ENCODE data around the gene SSR2.
"Not testable (repeated sequence)": the region's sequence is repeated elsewhere in the genome, so short reads cannot be mapped to it uniquely, and the experiment has no call there.

SSR2 gene

DNA sequence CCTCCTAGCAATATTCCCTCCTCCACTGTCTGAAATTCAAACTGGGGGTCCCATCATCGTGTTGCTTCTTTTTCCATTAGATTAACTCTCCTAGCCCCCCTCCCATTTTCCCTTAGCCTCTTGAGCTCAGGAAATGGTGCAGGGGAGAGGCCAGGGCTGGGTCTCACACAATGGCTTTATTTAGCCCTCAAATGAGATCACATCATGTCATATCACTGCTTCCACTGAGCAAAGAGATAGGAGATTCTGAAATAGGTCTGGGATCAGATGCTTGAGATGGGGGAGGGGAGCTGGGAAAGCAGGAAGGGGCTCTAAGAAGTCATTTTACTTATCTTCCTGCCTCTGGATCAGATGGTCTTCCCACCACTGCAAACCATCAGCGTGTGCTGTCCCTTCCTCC is 24.6 kb downstream of the SSR2 start:
- DNase-seq (ENCODE audit: low read depth, low spot score): no peak

GRCh38 chr1:155993595-155993994 is 27.2 kb downstream of the SSR2 start:
- no peak for DNase-seq (ENCODE audit: low read depth, low spot score)

- DNase-seq (ENCODE audit: low read depth, low spot score): no peak
Observed at GRCh38 chr1:155990005-155990739, 30.6 kb downstream of the SSR2 start.

GRCh38 chr1:155989242-155990004 is 31.3 kb downstream of the SSR2 start:
- no peak for DNase-seq (ENCODE audit: low read depth, low spot score)

DNA sequence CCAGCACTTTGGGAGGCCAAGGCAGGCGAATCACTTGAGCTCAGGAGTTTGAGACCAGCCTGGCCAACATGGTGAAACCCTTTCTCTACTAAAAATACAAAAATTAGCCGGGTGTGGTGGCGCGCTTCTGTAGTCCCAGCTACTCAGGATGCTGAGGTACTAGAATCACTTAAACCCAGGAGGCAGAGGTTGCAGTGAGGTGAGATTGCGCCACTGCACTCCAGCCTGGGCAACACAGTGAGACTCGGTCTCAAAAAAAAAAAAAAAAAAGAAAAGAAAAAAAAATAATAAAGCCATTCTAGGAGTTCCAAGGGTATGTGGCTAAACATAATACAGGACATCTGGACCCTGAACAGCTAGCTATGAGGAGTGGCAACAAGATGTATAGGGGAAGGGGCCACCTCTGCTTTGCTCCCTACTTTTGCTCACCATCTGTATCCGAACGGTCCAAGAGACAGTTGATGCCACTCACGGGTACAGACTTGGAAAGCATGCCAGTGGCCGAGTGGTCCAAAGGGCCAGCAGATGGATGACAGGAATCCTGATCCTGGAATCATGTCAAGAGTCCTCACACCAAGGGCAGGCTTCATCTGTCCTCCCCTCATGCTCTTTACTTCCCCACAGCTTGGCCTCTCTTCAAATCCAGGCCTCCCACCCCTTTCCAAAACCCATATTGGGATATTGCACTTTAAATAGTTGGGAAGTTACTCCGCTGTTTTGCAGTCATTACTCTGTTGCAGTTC is 35.7 kb downstream of the SSR2 start:
- not testable (repeated sequence) for DNase-seq (ENCODE audit: low read depth, low spot score)

- DNase-seq (ENCODE audit: low read depth, low spot score): no peak
Observed at GRCh38 chr1:155984341-155984740, 36.4 kb downstream of the SSR2 start.

- no peak for DNase-seq (ENCODE audit: low read depth, low spot score)
Observed at GRCh38 chr1:155983191-155984024, 37.3 kb downstream of the SSR2 start.

DNA sequence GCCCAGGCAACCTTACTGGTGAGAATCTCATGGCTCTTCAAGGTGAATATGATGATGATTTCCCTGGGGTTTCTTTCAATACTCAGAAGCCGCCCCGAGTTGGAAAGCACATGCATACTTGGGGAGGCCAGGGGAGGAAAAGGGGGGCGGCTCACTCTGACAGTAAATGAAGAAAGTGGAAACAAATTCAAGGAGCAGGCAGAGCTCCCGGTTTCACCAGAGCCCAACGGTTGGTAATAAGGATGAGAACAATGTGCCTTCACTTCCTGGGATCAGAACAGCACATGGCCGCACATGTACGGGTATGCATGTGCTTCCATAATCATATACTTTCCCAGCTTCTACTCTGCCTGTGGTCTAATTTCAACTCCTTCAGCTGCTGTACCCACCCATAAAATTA is 38.6 kb downstream of the SSR2 start:
- no peak for DNase-seq (ENCODE audit: low read depth, low spot score)

DNA sequence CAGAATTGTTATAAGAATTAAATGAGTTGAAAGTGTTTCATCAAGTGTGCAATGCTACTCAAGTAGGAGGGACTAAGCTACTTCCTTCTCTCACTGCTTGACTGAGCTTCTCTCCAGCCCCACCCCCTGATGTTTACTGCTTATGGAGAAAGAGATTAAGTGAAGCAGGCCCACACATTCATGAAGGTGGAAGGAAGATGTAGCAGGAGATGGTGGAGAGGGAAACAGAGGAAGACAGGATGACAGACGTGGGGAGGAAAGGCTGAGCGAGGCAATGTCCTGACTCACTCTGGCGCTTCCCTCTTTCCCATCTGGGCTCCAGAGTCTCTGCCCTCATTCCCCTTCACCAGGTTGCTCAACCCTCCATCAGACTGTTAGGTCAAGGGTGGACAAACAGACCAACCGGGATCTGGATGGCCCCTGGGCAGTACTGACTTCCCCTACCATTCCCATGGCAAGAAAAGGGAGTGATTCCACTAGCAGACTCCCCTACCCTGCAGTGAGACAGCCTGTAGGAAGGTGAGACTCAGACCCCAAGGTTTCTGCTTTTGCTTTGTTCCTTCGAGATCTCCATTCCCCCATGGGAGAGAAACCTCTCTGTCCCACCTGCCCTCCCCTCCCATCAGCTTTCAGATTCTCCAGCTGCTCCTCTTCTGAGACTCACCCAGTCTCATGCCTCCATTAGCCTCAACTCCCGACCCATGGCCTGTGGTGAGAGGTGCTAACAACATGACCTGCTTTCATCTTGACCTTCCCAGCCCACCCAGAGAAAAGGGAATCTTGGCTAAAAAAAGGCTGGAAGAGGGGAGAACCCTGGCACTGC is 39.3 kb downstream of the SSR2 start:
- DNase-seq (ENCODE audit: low read depth, low spot score): no peak

DNA sequence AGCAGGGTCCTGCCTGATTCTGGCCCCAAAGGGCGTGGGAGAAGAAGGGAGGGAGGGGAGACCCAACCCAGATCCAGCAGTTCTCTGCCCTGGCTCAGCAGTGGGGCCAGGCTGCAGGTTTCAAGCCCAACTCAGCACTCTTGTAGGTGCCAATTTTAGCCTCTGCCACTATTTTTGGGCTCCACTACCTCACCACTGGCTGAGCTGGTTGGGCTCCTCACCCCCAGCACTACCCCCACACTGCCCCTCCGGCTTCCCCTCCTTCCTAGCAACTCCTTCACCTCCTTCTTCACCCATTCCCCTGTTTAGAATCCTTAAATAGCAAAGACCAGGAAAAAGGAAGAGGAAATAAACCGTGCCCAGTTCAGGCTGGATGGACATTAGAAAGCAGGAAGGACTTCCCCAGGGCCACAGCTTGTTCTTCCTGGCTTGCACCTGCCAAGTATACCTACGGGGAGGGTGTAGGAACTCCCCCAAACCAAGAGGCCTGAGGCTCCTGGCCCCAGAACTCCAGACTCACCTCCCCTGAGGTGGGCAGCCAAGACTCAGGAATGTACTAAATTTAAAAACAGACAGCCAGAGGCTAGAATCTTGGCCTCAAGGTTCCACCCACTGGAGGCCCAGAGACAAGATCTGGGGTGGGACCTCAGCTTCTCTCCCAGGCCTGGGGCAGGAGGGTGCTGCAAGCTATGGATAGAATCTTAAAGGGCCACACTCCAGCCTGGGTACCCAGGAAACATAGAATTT is 41.0 kb downstream of the SSR2 start:
- no peak for DNase-seq (ENCODE audit: low read depth, low spot score)

DNA sequence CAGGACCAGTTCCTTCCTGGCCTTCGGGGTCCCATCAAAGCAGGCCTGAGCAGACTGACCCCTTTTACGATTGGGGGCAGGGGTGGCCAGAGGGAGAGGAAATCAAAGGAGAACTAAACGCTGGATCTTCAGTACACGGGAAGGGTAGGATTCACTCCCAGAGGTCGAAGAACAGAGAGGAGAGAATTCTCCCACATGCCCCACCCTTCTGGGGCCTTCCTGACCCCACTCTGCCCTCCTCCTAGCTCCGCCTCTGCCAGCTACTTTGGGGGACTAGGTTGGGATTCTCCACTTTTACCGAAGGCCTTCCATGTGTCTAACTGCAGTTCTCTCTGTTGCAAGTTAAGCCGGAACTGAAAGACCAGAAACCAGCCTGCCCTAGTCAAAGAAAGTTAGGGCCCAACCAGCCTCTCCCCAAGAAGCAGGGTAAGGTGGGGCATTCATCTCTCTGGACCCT is 41.8 kb downstream of the SSR2 start:
- no peak for DNase-seq (ENCODE audit: low read depth, low spot score)

DNA sequence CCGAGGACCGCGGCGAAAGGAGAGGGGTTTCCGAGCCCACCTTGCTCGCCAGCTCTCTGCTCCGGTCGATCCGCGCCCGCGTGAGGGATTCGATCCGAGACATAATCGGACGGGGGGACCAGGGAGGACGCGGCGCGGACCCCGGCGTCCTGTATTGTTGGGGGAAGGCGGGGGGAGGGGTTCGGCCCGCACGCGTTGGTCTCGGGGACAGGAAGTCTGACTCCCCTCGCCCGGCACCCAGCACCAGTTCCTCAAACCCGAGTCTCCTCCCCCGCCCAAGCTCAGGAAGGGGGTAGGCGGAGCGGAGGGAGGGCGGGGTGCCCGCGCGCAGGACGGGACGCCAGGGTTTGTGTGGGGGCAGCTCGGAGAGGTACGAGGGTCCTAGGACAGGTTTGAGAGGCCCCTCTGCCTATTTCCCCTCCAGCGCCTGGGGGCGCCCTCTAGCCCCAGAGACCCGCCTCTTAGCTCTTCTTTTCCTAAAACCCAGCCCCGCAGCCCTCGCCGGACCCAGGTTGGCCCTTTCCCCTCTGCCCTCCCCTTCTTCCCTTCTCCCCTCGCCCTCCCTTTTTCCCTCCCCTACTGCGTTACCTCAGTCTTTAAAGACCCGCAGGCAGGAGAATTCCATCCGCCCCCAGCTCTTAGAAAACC is 42.3 kb downstream of the SSR2 start, which contains the start of gene ARHGEF2:
ARHGEF2 (minus strand) TSS at position 223 of the 648 bp plus-strand sequence; CDS start at position 103, 120 bp downstream.
- DNase-seq (ENCODE audit: low read depth, low spot score): no peak

DNA sequence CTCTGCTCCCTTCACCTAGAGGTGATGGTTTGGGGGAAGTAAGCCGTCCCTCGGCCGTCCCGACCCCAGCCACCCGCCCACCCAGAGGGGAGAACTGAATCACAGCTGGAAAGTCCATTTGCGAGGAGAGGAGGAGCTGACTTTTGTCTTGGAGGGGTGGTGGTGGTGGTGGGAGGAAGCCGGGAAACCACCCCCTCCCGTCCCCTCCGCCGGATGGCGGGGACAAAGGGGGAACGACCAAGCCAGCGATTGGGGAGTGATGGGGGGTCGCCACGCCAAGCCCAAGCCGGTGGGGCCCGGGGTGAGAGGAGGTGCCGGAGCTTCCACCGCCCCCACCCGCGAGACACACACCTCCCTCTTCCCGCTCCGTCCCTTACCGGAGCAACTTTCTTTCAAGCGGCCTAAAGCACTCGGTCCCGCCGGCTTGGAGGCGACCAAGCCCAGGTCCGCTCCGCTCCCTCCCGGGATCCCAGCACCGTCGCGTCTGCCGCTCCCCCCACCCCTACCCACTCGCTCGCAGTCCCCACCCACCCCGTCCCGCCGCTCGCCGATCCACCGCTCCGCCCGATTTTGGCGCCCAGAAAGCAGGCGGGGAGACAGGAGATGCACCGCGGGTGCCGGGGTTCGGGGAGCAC is 42.9 kb downstream of the SSR2 start:
- DNase-seq (ENCODE audit: low read depth, low spot score): no peak

DNA sequence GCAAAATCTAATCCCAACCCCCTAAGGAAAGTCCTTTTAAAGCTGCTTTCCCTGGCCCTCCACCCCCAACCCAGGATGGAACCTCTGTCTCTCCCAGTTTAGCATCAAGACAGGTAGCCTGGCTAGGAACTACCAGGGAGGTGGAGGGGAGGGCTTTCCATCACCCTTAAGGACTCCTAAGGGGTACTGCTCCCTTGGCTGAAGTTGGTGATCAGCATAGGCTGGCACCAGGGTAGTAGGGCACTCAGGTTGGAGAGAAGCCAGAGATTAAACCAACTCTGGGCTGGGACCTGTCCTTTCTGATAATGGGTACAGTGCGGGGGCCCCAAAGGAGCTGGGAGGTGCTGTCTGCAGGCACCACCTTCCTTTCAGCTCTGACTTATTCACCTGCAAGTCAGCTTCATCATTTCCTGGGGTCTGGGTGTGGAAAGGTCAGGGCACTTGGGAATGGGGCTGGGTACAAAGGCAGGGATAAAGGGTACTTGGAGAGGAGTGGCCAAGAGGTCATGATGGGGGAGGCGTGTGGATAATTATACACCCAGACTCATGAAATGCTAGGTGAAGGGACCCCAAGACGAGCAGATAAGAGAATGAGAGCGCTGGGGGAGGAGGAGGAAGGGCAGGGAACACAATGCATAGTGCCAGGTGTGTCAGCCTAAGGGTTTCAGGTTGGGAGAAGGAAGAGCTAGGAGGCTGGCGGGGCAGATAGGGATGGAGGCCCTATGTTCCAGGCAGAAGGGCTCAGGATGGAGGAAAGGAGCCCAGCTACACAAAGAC is 43.6 kb downstream of the SSR2 start:
- DNase-seq (ENCODE audit: low read depth, low spot score): no peak

- DNase-seq (ENCODE audit: low read depth, low spot score): peak; percentile 75
Observed at GRCh38 chr1:155976062-155976912, 44.5 kb downstream of the SSR2 start.

DNA sequence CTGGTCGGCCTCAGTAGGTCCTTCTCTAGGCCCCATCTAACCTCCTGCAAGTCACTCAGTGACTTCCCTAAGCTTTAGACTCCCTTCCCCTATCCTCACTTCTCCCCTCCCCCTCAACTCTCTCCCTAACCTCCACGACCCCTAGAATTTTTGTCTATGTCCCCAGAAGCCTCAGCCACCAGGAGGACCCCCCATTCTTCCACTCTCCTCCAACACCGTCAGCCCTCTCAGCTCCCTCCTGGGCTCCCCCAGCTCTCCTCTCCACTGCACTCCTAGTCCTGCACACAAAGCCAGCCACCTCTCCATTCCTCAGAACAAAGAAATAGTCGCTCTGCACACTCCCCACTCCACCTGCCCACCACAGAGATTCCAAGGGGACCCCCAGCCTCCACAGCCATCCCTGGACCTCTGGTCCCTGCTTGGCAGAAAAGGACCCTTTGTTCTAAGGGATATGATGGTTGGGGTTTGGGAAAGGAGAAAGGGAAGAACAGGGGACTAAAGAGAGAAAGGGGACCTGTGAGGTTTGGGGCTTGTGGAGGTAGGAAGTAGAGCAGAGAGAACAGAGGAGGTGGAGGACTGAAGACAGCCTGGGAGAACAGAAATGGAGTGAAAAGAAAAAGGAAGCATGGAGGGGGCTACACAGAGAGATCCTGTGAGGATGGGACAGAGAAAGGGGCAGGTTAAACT is 45.2 kb downstream of the SSR2 start:
- no peak for DNase-seq (ENCODE audit: low read depth, low spot score)
